Nephron (organoid): ENCODE data around the gene PGLYRP2.

Experiments used
- H3K27ac Mint-ChIP-seq, 3 experiments: 2 replicates each; pipeline ENCODE4 v1.8.0; 2020; ENCODE audit warnings: mixed read lengths in 3 of 3, mild to moderate bottlenecking in 2 of 3, moderate library complexity in 1 of 3
- H3K27me3 Mint-ChIP-seq: 2 replicates; pipeline ENCODE4 v1.8.0; 2021; ENCODE audit warnings: low read depth, mild to moderate bottlenecking, moderate library complexity, mixed read lengths
- H3K36me3 Mint-ChIP-seq: 2 replicates; pipeline ENCODE4 v1.8.0; 2020; ENCODE audit warnings: low read depth, mixed read lengths
- H3K4me1 Mint-ChIP-seq: 2 replicates; pipeline ENCODE4 v1.8.0; 2020; ENCODE audit warnings: mixed read lengths
- H3K4me3 Mint-ChIP-seq, 3 experiments: 2 replicates each; pipeline ENCODE4 v1.8.0; 2020; ENCODE audit warnings: mild to moderate bottlenecking in 3 of 3, mixed read lengths in 3 of 3, moderate library complexity in 2 of 3
- H3K9me3 Mint-ChIP-seq: 2 replicates; pipeline ENCODE4 v1.8.0; 2020; ENCODE audit warnings: mixed read lengths
- CTCF ChIP-seq, 3 experiments: fragments of 200-600 bp; sonication (generic); IDR thresholded peaks; one replicate each; pipeline ENCODE4 v1.5.0; 2021; ENCODE audit warnings: antibody characterized with exemption in 3 of 3; ENCODE audit not compliant: unreplicated experiment in 3 of 3

Gene PGLYRP2

GRCh38 chr19:15448044-15448777 is 31.1 kb downstream of the PGLYRP2 start:
- Mint-ChIP-seq H3K36me3 (peaks cover 4% of the 10 kb centered on the region), H3K27me3 (peaks cover 13% of the 10 kb centered on the region), H3K9me3 (no peaks in the 10 kb centered on the region), H3K27ac (peak overlapping the region in 2 of 3 experiments; percentile 65 to 69), H3K4me3 (peak overlapping the region; percentile 85 to 92 (median 92)), H3K4me1 (peaks cover 6% of the 10 kb centered on the region)
- no peak for TF ChIP-seq CTCF (IDR thresholded peaks at IDR 0.05; ENCODE audit: unreplicated experiment in 3 of 3)

- Mint-ChIP-seq H3K4me1 (peaks cover 6% of the 10 kb centered on the region), H3K9me3 (no peaks in the 10 kb centered on the region), H3K4me3 (peak overlapping the region in 2 of 3 experiments; percentile 29 to 70), H3K27me3 (peaks cover 12% of the 10 kb centered on the region), H3K36me3 (peaks cover 4% of the 10 kb centered on the region), H3K27ac (no peak overlapping the region)
- no peak for TF ChIP-seq CTCF (IDR thresholded peaks at IDR 0.05; ENCODE audit: unreplicated experiment in 3 of 3)
These were observed 32.2 kb downstream of the PGLYRP2 start for GRCh38 chr19:15447057-15447456.

- Mint-ChIP-seq H3K9me3 (no peaks in the 10 kb centered on the region), H3K4me3 (peak overlapping the region in 1 of 3 experiments; percentile 24), H3K4me1 (peaks cover 6% of the 10 kb centered on the region), H3K27ac (no peak overlapping the region), H3K27me3 (peaks cover 4% of the 10 kb centered on the region), H3K36me3 (peaks cover 4% of the 10 kb centered on the region)
- no peak for TF ChIP-seq CTCF (IDR thresholded peaks at IDR 0.05; ENCODE audit: unreplicated experiment in 3 of 3)
These were observed 33.4 kb downstream of the PGLYRP2 start for GRCh38 chr19:15445807-15446376.

- no peak overlapping the region for H3K27ac Mint-ChIP-seq
- H3K27me3 Mint-ChIP-seq: peaks cover 4% of the 10 kb centered on the region
- H3K9me3 Mint-ChIP-seq: no peaks in the 10 kb centered on the region
- H3K4me1 Mint-ChIP-seq: peaks cover 6% of the 10 kb centered on the region
- TF ChIP-seq CTCF (IDR thresholded peaks at IDR 0.05; ENCODE audit: unreplicated experiment in 3 of 3): no peak
- peaks cover 4% of the 10 kb centered on the region for H3K36me3 Mint-ChIP-seq
- peak overlapping the region in 1 of 3 experiments; percentile 36 for H3K4me3 Mint-ChIP-seq
These were observed 34.1 kb downstream of the PGLYRP2 start for GRCh38 chr19:15445227-15445605.

GRCh38 chr19:15444505-15445226 is 34.6 kb downstream of the PGLYRP2 start:
- Mint-ChIP-seq H3K4me3 (no peak overlapping the region), H3K27ac (no peak overlapping the region), H3K4me1 (peaks cover 6% of the 10 kb centered on the region), H3K36me3 (peaks cover 4% of the 10 kb centered on the region), H3K27me3 (peaks cover 4% of the 10 kb centered on the region), H3K9me3 (no peaks in the 10 kb centered on the region)
- TF ChIP-seq CTCF (IDR thresholded peaks at IDR 0.05; ENCODE audit: unreplicated experiment in 3 of 3): no peak
